ENCODE data around the gene PRM1. TPM values are rescaled to one million over a fixed set of nuclear protein-coding genes. Genes with fewer than 3 reads are reported as not detected.

Gene PRM1
- polyA plus RNA-seq, 2 of the 4 experiments (the other 2 are of a cell fraction) = not detected

GRCh38 chr16:11272921-11273720, 8.0 kb downstream of the PRM1 start, which contains the start of gene PRM3:
Gene PRM3 (minus strand): TSS chr16:11273629. CDS start chr16:11273595, 34 bp downstream.
- no peak within 1 kb of the TSS for H3K4me2 ChIP-seq
- DNase-seq (ENCODE audit: low read depth in 1 of 2, low spot score in 1 of 2) = no peak
- no peaks in the 10 kb centered on the region for H3K4me1 ChIP-seq
- ATAC-seq = no peak; a peak in 1 of 6 replicates
- FAIRE-seq = no peak
- no peaks in the 10 kb centered on the region for H3K9me3 ChIP-seq
- H3K27ac ChIP-seq = no peak within 1 kb of the TSS
- ChIA-PET CTCF (interaction anchor here (4.3 to 9.1 kb wide), 2 partner anchors 17 to 309 kb away, joined by 20 to 66 read pairs; partner anchors contain the start of gene SOCS1), POLR2A (interaction anchor here (0.9 kb wide), 1 partner anchor 17 kb away, joined by 3 read pairs; the partner anchor contains the start of gene SOCS1)
- WGBS (ENCODE audit: missing lambda C conversion rate) = 79% methylated on average over 28 of the region's 30 CpGs
- no peak within 1 kb of the TSS for H3K4me3 ChIP-seq
- no peak for TF ChIP-seq GATA3 (IDR thresholded peaks at IDR 0.05; ENCODE audit: borderline replicate concordance)
- TF ChIP-seq FOXS1 (CRISPR knock-in tag; IDR thresholded peaks at IDR 0.05) = no peak
- TF ChIP-seq HOXB5 (CRISPR knock-in tag; IDR thresholded peaks at IDR 0.05) = no peak
- TF ChIP-seq HDAC2 (IDR thresholded peaks at IDR 0.05) = no peak
- no peak for TF ChIP-seq POLR2AphosphoS2 (conservative IDR thresholded peaks at IDR 0.05; ENCODE audit: low read length)
- no peak for TF ChIP-seq JUN (IDR thresholded peaks at IDR 0.05)
- no peak for TF ChIP-seq CBX2 (IDR thresholded peaks at IDR 0.05; ENCODE audit: borderline replicate concordance, low read depth)
- TF ChIP-seq REST (IDR thresholded peaks at IDR 0.05) = no peak
- no peak for TF ChIP-seq EHF (CRISPR knock-in tag; IDR thresholded peaks at IDR 0.05)

GRCh38 chr16:11272484-11272883, 8.6 kb downstream of the PRM1 start:
- Histone ChIP-seq H3K4me3 (no peak overlapping the region), H3K4me1 (no peaks in the 10 kb centered on the region), H3K27ac (no peak overlapping the region), H3K9me3 (no peaks in the 10 kb centered on the region), H3K4me2 (no peak overlapping the region)
- TF ChIP-seq CHD2 (IDR thresholded peaks at IDR 0.05; ENCODE audit: low read length, partially characterized antibody) (no peak), POLR2A (IDR thresholded peaks at IDR 0.05; ENCODE audit: low read length) (no peak), CHD4 (IDR thresholded peaks at IDR 0.05; ENCODE audit: borderline replicate concordance) (no peak), BHLHE40 (IDR thresholded peaks at IDR 0.05; ENCODE audit: low read depth, low read length) (no peak), HMGXB4 (CRISPR knock-in tag; IDR thresholded peaks at IDR 0.05; ENCODE audit: borderline replicate concordance) (no peak), MAZ (IDR thresholded peaks at IDR 0.05; ENCODE audit: borderline replicate concordance, low read depth, low read length) (no peak), EHF (CRISPR knock-in tag; IDR thresholded peaks at IDR 0.05) (no peak)
- DNase-seq (ENCODE audit: low read depth in 1 of 2, low spot score in 1 of 2) (no peak), FAIRE-seq (no peak), ATAC-seq (0 out of 6 replicates have a peak, but pooled peaks of 1 of the 2 experiments have one; percentile 36)
- ChIA-PET CTCF (interaction anchor here (4.3 to 9.1 kb wide), 2 partner anchors 16 to 308 kb away, joined by 20 to 66 read pairs; partner anchors contain the start of gene SOCS1), POLR2A (no interaction called here)
- WGBS (ENCODE audit: missing lambda C conversion rate) = 70% methylated on average over 4 of the region's 6 CpGs

DNA sequence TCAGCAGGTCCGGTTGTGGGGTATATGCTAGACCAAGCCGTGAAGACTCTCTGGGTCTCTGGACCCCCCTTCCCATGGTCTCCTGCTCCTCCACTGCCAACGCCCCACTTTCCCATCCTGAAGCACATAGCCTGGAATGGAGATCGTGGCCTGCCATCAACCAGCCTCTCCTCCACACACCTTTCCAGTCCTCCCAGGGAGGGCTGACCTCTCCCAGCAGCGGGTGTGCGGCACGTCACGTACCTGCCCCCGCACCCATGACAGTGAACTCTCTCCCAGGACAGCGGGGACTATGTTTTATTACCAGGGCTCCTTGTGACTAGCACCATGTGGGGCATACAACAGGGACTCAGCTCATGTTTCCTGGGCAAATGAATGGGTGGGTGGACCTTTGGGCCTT, 9.5 kb downstream of the PRM1 start:
- 69% methylated on average over 9 of the region's 10 CpGs for WGBS (ENCODE audit: missing lambda C conversion rate)
- ATAC-seq = no peak
- Histone ChIP-seq H3K4me1 (no peaks in the 10 kb centered on the region), H3K27ac (no peak overlapping the region), H3K4me3 (no peak overlapping the region), H3K4me2 (no peak overlapping the region), H3K9me3 (no peaks in the 10 kb centered on the region)
- no peak for FAIRE-seq
- no peak for DNase-seq (ENCODE audit: low read depth in 1 of 2, low spot score in 1 of 2)
- POLR2A ChIA-PET = no interaction called here
- CTCF ChIA-PET = interaction anchor here (4.3 to 9.1 kb wide), 2 partner anchors 15 to 308 kb away, joined by 20 to 66 read pairs; partner anchors contain the start of gene SOCS1
- no peak for TF ChIP-seq EHMT2 (IDR thresholded peaks at IDR 0.05; ENCODE audit: low read depth)
- TF ChIP-seq CBX8 (IDR thresholded peaks at IDR 0.05) = no peak
- TF ChIP-seq POLR2A (IDR thresholded peaks at IDR 0.05; ENCODE audit: low read length) = no peak
- no peak for TF ChIP-seq NR3C1 (IDR thresholded peaks at IDR 0.05)
- no peak for TF ChIP-seq KDM1A (IDR thresholded peaks at IDR 0.05; ENCODE audit: low read depth)
- no peak for TF ChIP-seq BHLHE40 (IDR thresholded peaks at IDR 0.05; ENCODE audit: low read depth, low read length)
- TF ChIP-seq MYC (IDR thresholded peaks at IDR 0.05; ENCODE audit: borderline replicate concordance, low read length) = no peak
- no peak for TF ChIP-seq FOSL2 (IDR thresholded peaks at IDR 0.05)
- no peak for TF ChIP-seq FOSL2 (CRISPR knock-in tag; IDR thresholded peaks at IDR 0.05)
- no peak for TF ChIP-seq HEYL (CRISPR knock-in tag; IDR thresholded peaks at IDR 0.05)
- TF ChIP-seq, protein P1, sequence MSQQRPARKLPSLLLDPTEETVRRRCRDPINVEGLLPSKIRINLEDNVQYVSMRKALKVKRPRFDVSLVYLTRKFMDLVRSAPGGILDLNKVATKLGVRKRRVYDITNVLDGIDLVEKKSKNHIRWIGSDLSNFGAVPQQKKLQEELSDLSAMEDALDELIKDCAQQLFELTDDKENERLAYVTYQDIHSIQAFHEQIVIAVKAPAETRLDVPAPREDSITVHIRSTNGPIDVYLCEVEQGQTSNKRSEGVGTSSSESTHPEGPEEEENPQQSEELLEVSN (IDR thresholded peaks at IDR 0.05; ENCODE audit: borderline replicate concordance, low read depth) = no peak
- no peak for TF ChIP-seq SREBF2 (IDR thresholded peaks at IDR 0.05)
- TF ChIP-seq, protein P2, sequence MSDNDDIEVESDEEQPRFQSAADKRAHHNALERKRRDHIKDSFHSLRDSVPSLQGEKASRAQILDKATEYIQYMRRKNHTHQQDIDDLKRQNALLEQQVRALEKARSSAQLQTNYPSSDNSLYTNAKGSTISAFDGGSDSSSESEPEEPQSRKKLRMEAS (IDR thresholded peaks at IDR 0.05) = no peak
